Bone marrow (tissue), 2 donors: ENCODE data around the gene ANTXRL.
A peak's percentile ranks its signal among the peaks of the same experiment; 100 is the strongest.
"Not testable (repeated sequence)": the region's sequence is repeated elsewhere in the genome, so short reads cannot be mapped to it uniquely, and the experiment has no call there.

Experiments
- DNase-seq, 2 donors: peaks; one replicate each; lab custom pipeline; 2025; lab: John Stamatoyannopoulos, UW

Gene ANTXRL

GRCh38 chr10:46254467-46254866 lies 32.3 kb upstream of the ANTXRL start:
- no peak for DNase-seq

DNA sequence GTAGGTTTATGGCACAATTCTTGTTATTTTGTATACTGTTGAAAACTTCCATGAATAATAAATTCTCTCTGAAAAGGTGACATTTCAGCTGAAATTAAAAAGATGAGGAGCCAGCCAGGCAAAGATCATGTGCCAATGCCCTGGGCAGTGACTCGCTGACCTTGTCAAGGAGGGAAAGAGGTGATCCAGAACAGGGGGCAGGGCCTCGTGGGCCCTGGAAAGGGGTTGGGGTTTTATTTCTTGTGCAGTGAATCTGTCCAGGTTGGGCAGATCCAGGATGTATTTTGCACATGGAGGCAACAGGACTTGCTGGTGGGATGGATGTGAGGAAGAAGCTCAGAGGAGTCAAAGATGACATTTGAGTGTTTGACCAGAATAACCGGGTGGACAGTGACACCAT lies 31.6 kb upstream of the ANTXRL start:
- not testable (repeated sequence) for DNase-seq

DNA sequence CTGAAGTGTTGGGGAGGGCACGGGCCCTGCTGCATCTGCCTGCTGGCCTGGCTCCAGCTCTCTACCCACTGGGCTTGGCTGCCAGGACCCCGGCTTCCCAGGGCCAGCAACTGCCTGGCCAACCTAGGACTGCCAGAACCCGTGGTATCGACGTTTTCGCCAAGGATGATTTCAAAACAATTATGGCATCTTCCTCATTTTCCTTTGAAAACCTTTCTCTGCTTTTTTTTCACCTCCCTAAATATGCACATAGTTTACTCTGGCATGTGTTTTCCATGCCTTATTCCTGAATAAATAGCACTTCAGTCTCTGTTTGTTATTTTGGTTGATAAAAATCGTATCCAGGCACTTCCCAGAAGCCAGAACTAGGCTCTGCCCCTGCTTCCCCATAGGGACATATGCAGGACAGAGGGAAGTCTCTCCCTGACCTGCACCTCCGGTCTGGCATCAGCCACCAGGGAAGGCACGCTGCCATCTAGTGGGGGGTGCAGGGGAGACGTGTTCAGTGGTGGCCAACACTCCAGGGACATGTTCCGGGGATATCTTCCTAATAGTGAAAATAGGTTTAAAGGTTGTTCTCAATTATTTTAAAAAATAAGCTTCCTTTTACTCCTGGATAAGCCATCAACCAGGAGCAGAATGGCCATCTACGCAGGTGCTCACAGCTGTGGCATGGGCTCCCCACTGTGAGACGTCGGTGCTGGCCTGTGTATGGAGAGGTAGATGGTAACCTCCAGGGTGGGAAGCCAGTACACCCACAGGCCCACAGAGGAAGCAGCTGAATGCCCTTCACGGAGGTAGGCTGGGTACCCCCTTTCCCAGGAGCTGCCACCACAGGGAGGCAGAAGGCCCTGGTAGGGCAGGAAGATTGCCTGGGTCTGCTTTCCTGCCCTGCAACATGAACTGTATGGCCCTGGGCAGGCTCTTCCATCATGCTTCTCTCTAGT lies 30.7 kb upstream of the ANTXRL start:
- DNase-seq = peak; percentile 12 to 15

- DNase-seq = no peak
Measured at GRCh38 chr10:46257099-46257498, 29.7 kb upstream of the ANTXRL start.

DNA sequence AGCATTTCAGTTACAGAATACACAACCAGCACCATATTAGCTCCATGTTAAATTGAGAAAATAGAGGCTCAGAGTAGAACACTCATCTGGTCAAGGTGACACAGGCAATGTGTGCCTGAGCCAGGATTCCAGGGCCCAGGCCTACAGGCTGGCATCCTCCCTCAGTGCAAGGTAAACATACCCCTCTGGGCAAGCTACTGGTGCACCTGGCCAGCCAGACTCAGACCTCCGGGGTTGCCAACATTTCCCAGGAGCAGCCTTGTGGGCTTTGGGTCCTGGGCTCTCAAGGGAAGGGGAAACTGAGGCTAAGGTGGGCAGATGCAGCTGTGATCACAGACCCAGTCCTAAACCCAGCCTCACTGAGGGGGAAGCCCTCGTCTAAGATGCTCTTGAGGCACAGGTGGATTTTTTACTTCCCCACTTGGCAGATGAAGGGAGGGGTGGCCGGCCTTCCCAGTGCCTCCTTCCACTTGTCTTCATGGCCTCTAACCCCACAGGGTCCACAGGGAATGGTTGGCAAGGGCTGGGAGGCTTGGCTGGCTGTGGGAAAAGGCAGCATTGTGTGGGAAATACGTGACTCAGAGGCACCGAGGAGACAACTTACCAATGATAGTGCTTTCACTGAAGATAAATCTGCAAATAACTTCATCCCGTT lies 23.8 kb upstream of the ANTXRL start:
- not testable (repeated sequence) for DNase-seq

GRCh38 chr10:46263831-46264268 lies 22.9 kb upstream of the ANTXRL start:
- no peak for DNase-seq

GRCh38 chr10:46264336-46264735 lies 22.5 kb upstream of the ANTXRL start:
- no peak for DNase-seq

- no peak for DNase-seq
Measured at GRCh38 chr10:46264737-46265368, 21.9 kb upstream of the ANTXRL start.

DNA sequence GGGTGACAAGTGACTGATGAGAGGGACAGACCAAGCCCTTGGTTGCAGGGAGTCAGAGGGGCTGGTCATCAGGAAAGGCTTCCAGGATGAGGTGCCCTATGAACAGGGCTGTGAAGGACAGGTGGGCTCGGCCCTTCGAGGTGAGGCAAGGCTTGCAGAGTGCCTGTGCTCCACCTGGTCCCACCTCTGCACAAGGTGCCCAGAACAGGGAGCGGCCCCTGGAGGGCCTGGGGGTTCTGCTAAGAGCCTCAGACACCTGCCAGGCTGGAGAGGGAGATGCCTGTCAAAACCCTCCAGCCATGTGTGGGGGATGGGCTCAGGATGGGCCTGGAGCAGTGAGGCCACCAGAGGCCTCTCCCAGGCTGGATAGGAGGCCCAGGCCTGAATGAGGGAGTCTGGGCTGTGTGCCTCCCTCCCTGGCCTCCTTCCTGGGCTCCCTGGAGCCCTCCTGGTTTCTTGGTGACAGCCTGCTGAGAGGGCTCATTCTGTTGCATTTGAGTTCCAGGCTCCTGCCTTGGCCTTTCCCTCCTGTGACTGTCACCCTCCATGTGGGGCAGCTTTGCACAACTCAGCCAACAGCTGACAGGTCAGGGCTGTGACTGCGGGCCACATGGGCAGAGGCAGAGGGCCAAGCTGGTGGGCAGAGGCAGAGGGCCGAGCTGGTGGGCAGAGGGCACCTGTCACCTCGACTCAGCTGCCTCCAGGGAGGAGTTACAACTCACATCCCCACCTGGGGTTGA lies 21.1 kb upstream of the ANTXRL start:
- not testable (repeated sequence) for DNase-seq

- no peak for DNase-seq
Measured at GRCh38 chr10:46266306-46266985, 20.4 kb upstream of the ANTXRL start.

DNA sequence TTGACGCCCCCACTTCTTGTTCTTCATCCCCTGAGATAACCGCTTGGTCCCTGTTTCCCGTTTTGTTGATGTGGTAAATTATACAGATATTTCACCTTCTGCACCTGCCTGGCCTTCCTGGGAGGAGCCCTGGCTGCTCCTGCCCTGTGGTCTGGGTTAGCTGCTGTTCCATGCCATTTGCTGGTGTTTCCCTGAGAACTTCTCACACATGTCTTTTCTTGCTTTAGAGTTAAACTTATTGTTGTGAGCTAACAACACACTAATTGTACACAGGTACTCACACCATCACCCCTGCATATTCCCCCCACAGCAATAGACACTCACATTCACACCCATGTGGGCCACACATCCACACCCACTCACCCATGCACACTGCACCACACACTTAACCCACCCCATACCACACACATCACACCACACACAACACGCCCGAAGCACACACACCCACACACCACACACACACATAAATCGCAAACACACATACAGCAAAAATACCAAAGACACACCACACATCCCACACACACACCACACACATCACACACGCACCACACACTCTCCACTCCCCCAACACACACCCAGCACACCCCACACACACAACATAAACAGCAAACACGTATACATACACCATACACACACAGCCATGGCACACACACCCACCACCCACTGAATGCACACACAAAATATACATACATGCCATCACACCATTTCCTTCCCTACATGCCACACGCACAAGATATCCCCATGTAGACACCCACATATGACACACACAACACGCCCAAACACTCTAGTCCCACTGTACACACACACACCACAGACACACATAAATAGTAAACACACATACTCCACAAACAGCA lies 19.4 kb upstream of the ANTXRL start:
- DNase-seq = no peak

DNA sequence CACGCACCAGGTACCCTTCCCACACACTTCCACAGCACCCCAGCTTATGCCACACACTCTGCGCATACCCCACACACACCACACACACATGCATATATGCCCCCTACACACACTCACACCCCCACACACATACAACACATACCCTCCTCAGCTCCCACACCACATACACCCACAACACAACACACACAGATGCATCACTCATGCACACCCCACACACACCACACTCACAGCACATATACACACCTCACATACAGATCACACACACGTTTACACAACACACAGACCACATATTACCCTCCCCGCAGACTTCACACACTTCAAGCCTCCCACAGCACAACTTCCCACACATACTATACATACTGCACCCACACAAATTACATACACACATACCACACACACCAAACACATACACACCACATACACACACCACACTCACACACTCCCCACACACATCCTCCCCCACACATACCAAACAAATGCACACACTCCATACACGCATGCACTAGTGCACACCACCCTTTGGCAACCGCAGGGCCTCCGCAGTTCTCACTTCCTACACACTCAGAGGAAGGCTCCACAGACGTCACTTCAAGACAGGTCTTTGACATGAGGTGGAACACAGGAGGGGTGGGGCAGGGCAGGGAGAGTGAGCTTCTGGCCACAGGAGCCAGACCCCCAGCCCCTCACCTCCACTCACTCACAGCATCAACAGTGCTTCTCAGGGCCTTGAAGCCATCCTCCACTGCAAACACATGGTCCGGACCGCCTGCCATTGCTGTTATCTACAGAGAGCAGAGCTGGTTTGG lies 18.5 kb upstream of the ANTXRL start:
- no peak for DNase-seq

DNA sequence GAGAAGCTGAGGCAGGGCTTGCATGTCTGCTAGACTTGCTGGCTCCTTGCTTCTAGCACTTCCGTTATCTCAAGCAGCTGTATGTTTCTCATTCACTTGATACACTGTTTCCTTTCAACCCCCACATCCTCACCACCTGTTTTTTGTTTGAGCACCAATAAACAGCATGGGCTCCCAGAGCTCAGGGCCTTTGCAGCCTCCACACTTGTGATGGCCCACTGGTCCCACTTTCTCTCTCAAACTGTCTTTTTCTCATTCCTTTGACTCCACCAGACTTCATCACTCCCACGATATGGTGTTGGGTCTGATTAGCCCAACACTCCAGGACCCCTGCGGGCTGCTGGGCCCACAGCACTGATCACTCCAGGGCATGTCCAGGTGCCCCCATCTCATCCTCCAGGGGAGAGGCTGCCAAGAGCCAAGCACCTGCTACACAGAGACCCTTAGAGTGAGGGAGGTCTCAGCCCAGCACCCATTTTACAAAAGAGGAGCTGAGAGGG lies 17.2 kb upstream of the ANTXRL start:
- peak in 1 of 2 donors; percentile 52 for DNase-seq

- DNase-seq = no peak
Measured at GRCh38 chr10:46270086-46270811, 16.5 kb upstream of the ANTXRL start.

GRCh38 chr10:46270963-46271530 lies 15.8 kb upstream of the ANTXRL start:
- not testable (repeated sequence) for DNase-seq

DNA sequence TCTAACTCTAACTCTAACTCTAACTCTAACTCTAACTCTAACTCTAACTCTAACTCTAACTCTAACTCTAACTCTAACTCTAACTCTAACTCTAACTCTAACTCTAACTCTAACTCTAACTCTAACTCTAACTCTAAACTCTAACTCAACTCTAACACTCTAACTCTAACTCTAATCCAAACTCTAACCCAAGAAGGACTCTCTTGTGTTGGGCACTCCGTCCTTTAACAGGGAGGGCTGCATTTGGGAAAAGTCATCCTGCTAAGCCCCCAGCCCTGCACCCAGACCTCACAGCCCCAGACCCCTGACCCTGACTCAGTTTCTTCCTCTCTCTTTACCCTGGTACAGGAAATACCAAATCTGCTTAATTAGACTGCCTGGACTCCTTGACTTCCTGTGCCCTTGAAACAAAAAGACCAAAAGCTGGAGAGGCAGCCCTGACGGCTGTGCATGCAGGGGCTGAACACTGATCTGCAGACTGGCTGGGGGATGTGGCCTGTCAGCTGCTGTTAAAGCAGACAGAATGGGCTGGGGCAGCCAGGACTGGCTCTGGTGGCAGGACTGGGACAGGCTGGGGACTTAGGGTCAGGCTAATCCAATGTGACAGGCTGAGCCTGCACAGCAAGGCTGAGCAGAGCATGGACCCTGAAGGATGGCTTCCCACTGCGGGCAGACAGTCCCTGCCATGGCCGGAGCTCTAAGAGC lies 14.8 kb upstream of the ANTXRL start:
- DNase-seq = not testable (repeated sequence)

- no peak for DNase-seq
Measured at GRCh38 chr10:46272863-46273415, 13.9 kb upstream of the ANTXRL start.
